ENCODE results near the gene TF.

The TF gene

DNA sequence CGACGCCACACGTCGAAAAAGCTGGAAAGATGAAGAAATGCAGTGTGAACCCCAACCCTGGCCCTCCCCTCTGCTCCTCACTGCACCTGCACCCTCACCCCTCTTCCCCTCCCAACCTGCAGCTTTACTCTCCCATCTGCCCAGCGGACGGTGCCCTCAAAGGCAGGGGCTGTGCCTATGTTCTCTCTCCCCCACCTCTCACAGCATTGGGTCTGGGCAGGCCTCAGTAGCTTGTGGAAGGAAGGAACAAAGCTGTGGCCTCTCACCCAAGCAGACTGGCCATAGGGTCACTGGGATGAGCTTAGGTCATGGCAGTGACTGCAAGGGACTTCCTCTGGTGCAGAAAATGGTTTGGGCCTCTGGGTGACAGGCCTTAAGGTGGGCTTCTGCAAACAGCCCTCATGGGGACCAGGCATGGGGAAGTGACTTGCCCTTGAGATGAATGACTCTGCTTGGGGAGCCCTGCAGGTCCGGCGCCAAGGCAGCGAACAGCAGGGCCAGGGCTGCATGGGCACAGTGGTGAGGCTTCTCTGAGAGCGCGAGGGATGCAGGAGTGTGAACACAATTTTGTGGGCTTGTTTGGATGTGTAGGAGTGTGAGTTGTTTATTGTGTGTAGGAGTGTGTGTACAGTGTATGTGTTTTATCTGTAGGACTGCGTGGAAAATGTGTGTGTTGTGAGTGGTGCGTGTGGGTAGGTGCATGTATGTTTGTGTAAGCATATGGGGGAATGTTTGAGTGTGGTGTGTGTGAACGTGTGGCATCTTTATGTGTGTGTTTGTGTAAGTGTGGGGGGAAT lies 88.6 kb downstream of the TF start:
- H3K4me3 ChIP-seq (ENCODE audit: low read depth, low read length): no peak overlapping the region
- TF ChIP-seq, protein P1, sequence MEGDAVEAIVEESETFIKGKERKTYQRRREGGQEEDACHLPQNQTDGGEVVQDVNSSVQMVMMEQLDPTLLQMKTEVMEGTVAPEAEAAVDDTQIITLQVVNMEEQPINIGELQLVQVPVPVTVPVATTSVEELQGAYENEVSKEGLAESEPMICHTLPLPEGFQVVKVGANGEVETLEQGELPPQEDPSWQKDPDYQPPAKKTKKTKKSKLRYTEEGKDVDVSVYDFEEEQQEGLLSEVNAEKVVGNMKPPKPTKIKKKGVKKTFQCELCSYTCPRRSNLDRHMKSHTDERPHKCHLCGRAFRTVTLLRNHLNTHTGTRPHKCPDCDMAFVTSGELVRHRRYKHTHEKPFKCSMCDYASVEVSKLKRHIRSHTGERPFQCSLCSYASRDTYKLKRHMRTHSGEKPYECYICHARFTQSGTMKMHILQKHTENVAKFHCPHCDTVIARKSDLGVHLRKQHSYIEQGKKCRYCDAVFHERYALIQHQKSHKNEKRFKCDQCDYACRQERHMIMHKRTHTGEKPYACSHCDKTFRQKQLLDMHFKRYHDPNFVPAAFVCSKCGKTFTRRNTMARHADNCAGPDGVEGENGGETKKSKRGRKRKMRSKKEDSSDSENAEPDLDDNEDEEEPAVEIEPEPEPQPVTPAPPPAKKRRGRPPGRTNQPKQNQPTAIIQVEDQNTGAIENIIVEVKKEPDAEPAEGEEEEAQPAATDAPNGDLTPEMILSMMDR (IDR thresholded peaks at IDR 0.05; ENCODE audit: low read depth, low read length, missing control alignments): no peak
- no peak for DNase-seq (ENCODE audit: low read depth)

DNA sequence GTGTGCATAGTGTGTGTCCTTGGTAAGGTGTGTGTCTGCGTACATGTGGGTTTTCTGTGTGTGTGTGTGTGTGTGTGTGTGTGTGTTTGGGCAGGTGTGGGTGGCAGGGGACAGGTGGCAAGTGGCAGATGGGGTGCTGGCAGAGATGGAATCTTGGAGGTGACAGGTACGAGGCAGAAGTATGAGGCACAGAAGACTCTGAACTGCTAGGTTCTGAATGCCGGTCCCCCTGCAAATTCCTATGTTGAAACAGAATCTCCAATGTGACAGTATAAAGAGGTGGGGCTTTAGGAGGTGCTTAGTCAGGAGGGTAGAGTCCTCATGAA lies 89.2 kb downstream of the TF start:
- no peak for DNase-seq (ENCODE audit: low read depth)
- TF ChIP-seq, protein P1 (IDR thresholded peaks at IDR 0.05; ENCODE audit: low read depth, low read length, missing control alignments): no peak
- no peak overlapping the region for H3K4me3 ChIP-seq (ENCODE audit: low read depth, low read length)

DNA sequence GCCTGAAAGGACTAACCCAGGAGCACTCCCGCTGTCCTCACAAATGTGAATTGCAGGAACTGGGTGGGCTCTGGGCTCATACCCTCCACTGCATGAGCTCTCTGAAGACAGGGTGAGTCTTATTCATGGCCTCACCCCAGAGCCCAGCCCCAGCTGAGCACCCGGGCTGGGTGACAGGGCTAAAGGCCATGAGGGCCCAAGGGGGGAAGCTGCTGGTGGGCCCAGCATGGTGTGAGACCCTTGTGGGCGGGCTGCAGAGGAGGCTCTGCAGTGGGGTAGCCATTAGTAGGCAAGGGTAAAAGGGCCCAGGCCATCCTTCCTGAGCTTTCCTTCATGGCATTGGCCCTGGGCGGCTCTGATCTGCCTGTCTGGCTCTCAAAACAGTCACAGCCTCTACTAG lies 89.8 kb downstream of the TF start:
- H3K4me3 ChIP-seq (ENCODE audit: low read depth, low read length): no peak overlapping the region
- DNase-seq (ENCODE audit: low read depth): no peak
- TF ChIP-seq, protein P1 (IDR thresholded peaks at IDR 0.05; ENCODE audit: low read depth, low read length, missing control alignments): no peak

DNA sequence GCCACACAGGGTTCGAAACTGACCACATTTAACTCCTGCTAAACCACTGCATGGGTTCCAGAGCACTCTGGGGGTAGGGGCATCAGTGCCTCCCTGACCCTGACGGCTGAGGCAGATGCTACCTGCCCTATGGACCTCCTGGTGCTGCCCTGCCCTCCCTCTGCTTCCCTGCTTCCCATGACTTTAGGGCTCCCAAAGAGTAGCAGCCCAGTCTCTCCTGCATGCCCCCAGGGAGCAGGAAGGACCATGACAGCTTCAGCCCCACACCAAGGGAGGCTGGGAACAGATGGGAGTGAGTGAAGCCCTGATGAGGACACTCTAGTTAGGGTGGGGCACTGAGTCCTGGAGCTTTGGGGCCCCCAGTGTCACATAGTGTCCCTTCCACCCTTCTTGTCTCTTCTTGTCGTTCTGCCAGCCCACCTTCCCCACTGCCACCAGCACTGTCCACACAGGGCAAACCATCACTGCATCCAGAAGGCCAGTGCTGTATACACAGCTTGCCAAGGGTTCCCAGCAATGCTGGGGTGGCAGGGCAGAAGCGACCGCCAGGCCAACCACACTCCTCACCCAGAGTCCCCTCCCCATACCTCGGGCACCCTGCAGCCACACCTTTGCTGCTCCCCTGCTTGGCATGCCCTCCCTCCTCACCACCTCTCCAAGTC lies 90.4 kb downstream of the TF start:
- TF ChIP-seq, protein P1 (IDR thresholded peaks at IDR 0.05; ENCODE audit: low read depth, low read length, missing control alignments): no peak
- no peak overlapping the region for H3K4me3 ChIP-seq (ENCODE audit: low read depth, low read length)
- DNase-seq (ENCODE audit: low read depth): no peak

DNA sequence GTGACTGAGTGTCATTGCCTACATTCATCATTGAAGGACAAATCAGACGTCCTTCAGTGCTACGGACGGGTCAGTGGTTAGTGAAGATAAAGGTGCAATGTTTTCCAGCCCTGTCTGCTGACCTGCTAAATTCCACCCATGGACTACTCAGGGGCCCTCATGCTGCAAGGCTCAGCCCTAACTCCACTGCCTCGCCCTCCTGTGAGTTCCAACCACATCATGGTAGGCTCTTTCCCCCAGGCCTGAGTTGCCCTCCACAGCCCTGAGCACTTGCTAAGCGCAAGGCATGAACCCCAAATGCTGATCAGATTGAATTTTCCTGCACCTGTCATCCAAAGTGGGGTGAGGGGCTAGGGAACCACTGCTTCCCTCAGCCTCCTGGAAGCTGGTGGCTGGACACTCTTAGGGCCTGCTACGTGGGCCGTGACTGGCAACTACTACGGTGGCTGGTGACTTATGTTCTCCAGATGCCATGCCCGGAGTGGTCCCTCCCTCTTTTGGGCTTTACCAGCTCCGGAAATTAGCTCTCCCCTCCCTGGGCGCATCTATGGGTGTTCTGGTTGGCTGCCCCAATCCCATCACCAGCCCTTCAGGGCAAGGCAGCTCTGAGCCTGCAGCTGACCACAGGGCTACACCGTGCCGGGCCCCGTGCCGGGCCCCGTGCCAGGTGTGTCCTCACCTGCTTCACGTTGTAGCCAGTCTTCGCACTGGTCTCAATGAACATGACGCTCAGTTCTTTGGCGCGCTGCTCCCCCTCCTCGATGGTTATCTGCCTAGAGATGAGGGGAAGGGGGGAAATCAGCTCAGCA lies 91.5 kb downstream of the TF start:
- TF ChIP-seq, protein P1 (IDR thresholded peaks at IDR 0.05; ENCODE audit: low read depth, low read length, missing control alignments): no peak
- DNase-seq (ENCODE audit: low read depth): no peak
- H3K4me3 ChIP-seq (ENCODE audit: low read depth, low read length): no peak overlapping the region

DNA sequence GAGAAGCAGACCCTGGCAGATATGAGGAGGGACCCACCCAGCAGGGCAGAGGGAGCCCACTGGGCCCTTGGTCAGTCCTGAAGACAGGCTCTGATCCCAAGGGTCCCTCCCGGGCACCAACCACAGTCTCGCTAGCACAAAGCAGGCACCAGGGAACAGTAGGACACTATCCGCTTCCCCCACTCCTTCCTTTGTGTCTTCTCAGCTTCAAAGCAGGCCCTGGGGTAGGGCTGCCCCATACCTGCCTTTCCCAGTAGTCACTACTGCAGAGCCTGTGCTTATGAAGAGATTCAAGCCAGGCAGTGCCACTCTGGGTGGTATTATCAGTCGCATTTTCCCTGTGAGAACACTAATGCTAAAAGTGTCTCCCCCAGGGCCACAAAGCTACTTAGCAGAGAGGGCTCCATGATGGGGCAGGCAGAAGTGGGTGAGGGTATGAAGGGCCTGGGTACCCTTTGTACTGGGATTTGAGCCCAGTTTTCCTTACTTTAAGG lies 92.2 kb downstream of the TF start:
- no peak for DNase-seq (ENCODE audit: low read depth)
- H3K4me3 ChIP-seq (ENCODE audit: low read depth, low read length): no peak overlapping the region
- TF ChIP-seq, protein P1 (IDR thresholded peaks at IDR 0.05; ENCODE audit: low read depth, low read length, missing control alignments): no peak
